Globus pallidus (tissue), 1 donor: ENCODE measurements around the gene FJX1.

Experiments used
- DNase-seq: peaks from one replicate; pipeline ENCODE4 v3.0.0-alpha.2; 2015; ENCODE audit warnings: low spot score

FJX1 gene

DNA sequence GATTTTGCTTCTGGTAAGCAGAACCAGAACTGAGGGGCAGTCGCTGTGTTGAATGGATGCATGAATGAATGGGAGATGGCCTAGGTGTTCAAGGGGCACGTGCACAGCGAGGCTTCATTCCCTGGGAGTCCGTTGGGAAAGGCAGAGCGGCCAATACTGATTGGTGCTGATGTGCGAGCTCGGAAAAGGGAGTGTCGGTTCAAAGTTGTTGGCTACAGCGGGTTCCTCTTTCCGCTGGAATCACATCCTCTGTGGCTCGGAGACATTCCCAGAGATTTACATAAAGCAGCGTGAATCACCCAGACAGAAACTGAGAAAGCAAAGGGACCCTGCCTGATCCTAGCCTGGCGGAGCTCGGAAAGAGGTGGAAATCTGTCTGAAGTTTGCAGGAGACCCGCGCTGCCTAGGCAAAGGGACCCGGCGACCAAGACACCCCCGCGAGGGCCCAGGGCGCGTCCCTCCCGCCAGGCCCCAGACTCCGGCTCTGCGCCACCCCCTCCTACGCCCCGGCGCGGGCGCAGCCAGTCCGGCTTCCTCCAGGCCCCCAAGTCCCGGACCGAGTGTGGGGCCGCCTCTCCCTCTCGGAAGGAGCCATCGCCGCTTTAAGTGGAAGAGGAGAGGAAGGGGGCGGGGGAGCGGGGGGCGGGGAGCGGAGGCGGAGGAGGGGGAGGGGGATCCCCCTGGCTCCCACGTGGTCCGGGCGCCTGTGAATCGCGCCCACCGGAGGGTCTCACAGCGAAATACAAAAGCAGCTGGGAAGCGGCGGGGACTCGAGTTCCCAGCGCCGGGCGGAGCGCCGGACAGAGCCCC is at the start of gene FJX1:
Gene FJX1, plus strand, starts transcription at position 774 of the 810 bp plus-strand sequence. CDS start 177 bp downstream, outside the sequence.
- DNase-seq: peak; percentile 55

- no peak for DNase-seq
Measured at GRCh38 chr11:35571696-35572095, 46.6 kb upstream of the FJX1 start.

- DNase-seq: no peak
Measured at GRCh38 chr11:35579557-35580396, 38.5 kb upstream of the FJX1 start.

GRCh38 chr11:35580397-35580781 is 37.9 kb upstream of the FJX1 start:
- DNase-seq: no peak

- DNase-seq: no peak
Measured at GRCh38 chr11:35582033-35582432, 36.2 kb upstream of the FJX1 start.

GRCh38 chr11:35583126-35583525 is 35.1 kb upstream of the FJX1 start:
- DNase-seq: no peak

- DNase-seq: no peak
Measured at GRCh38 chr11:35583843-35584242, 34.4 kb upstream of the FJX1 start.

DNA sequence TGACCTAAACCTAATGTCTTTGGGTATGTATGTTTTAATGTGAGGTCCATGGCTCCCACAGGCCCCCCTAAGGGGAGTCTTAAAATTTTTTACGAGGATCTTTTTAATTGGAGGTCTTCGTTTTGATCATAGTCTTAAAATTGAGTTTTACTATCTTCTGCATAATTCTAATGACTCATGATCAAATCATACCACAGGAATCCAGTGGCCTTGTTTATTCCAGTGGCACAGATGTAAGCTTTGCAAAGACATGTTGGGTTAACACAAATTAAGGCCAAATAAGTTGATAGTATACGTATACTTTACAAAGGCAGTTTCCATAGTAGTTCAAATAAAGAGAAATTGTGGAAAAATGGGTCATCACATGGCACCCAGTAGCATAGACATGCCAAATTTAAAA is 33.9 kb upstream of the FJX1 start:
- no peak for DNase-seq

DNA sequence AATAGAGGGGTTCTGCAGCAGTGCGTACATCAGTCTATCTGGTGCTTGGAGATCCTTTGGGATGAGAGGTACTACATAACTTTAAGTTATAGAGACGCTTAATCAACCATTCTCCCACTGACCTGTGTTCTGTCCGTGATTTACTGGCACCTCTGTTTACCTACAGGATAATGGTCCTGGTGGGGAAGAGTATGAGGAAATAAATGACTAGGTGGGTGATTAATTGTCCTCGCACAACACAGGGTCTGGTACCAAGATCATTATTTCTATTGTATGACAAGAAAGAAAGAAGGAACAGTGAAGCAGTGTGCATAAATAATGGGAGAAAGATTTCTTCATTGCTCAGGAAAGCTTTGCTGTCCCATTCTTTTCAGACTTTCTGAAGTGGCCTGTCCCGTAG is 32.8 kb upstream of the FJX1 start:
- DNase-seq: no peak

DNA sequence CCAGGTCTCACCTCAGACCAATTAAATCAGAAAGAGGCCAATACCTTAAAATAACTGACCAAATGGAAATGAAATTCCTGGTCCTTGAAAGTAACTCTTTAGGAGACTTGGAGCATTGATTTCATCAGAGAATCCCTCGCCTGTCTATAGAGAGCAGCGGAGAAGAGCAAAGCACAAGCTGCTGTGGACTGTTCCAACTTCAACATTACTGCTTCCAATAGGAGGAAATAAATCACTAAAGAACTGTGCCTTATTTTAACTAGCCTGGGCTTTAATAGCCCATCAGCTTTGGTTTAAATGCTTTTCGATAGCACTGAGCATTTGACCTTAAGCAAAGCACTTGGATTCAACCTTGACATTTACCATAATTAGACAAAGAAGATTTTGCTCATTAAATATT is 32.0 kb upstream of the FJX1 start:
- no peak for DNase-seq

DNA sequence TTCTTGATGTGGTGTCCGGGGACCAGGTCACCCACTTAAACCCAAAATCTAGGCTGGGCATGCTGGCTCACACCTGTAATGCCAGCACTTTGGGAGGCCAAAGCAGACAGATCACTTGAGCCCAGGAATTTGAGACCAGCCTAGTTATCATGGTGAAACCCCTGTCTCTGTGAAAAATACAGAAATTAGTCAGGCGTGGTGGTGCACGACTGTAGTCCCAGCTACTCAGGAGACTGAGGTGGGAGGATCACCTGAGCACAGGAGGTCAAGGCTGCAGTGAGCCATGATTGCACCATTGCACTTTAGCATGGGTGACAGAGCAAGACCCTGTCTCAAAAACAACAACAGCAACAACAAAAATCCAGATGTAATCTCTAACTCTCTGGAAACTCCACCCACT is 30.3 kb upstream of the FJX1 start:
- no peak for DNase-seq

DNA sequence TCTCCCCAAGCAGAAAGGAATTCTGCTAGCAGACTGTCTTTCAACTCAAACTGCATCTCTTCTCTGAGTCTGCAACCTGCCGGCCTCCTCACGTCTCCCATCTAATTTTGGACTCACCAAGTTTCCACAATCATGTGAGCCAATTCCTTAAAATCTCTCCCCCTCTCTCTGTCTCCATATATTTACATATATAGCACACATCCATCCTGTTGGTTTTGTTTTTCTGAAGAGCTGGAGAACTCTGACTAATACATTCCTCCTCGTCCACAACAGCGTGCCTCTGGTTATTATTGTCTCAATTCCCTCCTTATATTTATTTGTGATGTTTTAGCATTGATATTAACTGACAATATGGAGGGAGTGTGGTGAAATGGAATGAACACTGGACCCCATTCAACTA is 29.6 kb upstream of the FJX1 start:
- no peak for DNase-seq

DNA sequence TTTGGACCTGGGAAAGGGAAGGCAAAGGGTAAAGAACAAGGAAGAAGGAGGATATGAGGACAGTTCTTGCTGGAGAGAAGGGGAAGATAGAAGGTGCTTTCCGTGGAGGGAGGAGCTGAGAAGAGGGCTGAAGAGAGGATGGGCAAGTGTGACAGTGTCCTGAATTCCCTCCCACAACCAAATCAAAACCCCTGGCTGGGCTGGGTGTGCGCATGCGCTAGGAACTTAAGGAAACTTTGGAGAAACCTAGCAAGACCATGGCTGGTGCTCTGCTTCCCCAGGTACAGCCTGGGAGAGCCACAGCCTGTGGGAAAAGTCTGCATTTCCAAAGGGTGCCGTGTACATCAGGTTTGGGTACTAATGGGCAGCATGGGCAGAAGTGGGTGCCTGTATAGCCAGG is 29.0 kb upstream of the FJX1 start:
- DNase-seq: no peak

DNA sequence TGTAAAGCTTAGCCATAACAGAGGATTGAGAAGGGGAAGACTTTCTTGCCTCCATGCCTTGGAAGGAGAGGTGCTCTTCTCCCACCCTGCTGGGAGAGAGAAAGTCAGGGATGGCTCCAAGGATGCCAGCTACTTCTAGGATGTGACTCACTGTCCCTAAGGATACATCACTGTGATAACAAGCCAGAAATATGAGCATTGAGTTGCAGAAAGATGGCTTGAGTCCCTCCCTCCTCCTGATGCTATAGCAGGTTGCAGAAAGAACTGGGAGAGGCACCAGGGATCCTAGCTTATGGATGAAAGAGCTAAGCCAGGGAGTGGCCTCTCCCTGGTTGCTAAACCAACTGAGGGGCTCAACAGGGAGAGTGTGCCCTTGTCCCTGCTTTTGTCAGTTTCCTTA is 27.8 kb upstream of the FJX1 start:
- DNase-seq: no peak

- no peak for DNase-seq
Measured at GRCh38 chr11:35593143-35593542, 25.1 kb upstream of the FJX1 start.

DNA sequence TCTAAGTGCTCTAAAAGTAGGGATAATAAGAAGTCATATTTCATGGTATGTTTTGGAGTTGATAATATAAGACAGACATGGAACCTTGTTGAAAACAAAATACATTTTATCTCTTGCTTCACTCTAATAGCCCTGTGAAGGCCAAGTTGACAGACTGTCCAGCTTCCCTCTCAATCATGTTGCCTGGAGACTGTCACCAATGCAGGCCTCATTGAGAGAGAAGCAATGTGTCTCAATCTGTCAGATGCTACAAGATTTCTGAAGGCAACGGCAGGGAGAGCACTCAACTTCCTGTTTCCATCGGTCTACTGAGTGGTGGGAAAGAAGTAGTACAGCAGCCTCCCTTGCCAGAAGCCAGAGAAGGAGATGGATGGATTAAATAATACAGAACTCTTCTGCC is 23.6 kb upstream of the FJX1 start:
- no peak for DNase-seq

GRCh38 chr11:35598254-35599125 is 19.8 kb upstream of the FJX1 start:
- DNase-seq: no peak

GRCh38 chr11:35600331-35600838 is 17.9 kb upstream of the FJX1 start:
- DNase-seq: no peak

DNA sequence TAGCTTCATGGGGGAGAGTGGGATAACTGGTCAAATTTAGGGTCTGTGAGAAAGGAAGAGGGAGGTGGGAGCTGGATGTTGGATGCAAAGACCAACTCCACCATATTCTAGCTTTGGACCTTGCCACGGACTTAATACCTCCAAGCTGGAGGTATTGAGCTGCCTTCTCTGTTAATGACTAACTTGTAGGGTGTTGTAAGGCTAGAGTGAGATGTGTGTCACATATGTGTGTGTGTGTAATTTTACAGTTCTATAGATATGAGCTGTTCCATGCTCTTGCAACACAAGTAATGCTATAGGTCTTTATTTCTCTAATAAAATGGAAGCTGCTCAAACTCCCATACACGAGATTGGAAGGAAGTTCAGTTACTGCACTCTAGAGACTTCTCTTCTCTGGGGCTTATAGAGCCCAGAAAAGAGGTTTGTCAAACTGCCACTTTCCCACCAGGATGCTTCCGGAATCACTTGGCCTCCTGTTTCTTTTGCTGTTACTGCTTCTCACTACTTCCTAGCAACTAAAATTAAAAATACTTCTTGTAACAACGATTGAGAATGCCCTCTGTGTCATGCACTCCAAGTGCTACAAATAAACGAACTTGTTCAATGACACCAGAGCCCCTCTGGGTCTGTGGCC is 16.0 kb upstream of the FJX1 start:
- no peak for DNase-seq

- DNase-seq: no peak
Measured at GRCh38 chr11:35602979-35603378, 15.3 kb upstream of the FJX1 start.

DNA sequence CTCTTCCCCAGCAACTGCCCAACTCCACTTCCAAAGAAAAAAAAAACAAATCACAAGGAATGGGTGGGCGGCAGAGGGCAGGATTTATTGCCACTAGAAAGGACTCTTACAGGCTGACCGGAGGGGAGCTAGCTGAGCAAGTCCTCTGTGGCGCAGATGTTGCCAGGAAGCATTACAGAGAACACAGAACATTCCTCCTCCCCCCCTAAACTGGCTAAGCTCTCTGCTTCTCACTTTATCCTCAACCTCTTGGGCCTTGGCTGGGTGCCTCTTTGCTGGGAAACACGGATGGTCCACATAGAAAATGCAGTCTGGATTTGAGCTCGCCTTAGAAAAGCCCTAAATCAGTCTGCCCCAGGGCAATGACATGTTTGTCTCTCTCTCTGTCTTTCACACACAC is 12.6 kb upstream of the FJX1 start:
- DNase-seq: peak; percentile 76

DNA sequence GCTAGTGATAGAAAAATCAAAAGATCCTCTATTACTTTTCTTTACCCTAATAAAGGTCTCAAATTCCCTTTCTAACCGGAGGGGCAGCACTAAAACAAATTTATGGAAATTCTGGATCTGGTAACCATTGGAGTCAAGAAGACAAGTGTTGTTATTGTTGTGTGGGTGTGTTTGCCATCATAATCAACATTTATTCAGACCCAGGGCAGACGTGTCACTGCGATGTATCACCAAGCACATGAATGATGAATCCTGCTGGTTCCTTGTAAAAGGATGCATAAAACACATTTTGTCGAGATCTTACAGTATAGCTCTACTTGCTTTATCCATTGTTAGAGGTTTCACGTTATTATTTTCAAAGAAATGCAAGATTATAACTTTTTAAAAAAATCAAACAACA is 12.1 kb upstream of the FJX1 start:
- DNase-seq: no peak
